Liver (tissue), 9 donors: Measurements from ENCODE around the gene SYNDIG1. TPM values are rescaled to one million over a fixed set of nuclear protein-coding genes. Genes with fewer than 3 reads are reported as not detected.
A peak's percentile ranks its signal among the peaks of the same experiment; 100 is the strongest.

Experiments
- DNase-seq: peaks from one replicate; pipeline ENCODE4 v3.0.0-alpha.2; 2017; ENCODE audit warnings: low spot score
- H3K27ac ChIP-seq, 2 donors: one replicate each; pipeline ENCODE4 v1.7.0; 2013; ENCODE audit warnings: inconsistent platforms in 2 of 2, low read length in 2 of 2, control low read depth in 1 of 2, low read depth in 1 of 2, mild to moderate bottlenecking in 1 of 2
- H3K27me3 ChIP-seq, 4 donors: one replicate each; pipeline versions ENCODE4 v1.6.1 to v1.7.0; 2013; ENCODE audit warnings: low read length in 3 of 4, inconsistent platforms in 1 of 4, mild to moderate bottlenecking in 1 of 4, moderate library complexity in 1 of 4; ENCODE audit not compliant: control insufficient read depth in 4 of 4, insufficient read depth in 4 of 4
- H3K36me3 ChIP-seq, 4 donors: one replicate each; pipeline versions ENCODE4 v1.6.1 to v1.7.0; 2013; ENCODE audit warnings: low read length in 3 of 4, mild to moderate bottlenecking in 3 of 4, low read depth in 1 of 4, moderate library complexity in 1 of 4; ENCODE audit not compliant: control insufficient read depth in 4 of 4, insufficient read depth in 3 of 4
- H3K4me1 ChIP-seq, 4 donors: one replicate each; pipeline versions ENCODE4 v1.6.1 to v1.7.0; 2013; ENCODE audit warnings: low read length in 3 of 4, mild to moderate bottlenecking in 3 of 4, moderate library complexity in 1 of 4; ENCODE audit not compliant: control insufficient read depth in 4 of 4, insufficient read depth in 4 of 4
- H3K4me3 ChIP-seq, 3 donors: one replicate each; pipeline versions ENCODE4 v1.6.1 to v1.7.0; 2013; ENCODE audit warnings: low read length in 3 of 3, control low read depth in 1 of 3, low read depth in 1 of 3, mild to moderate bottlenecking in 1 of 3
- H3K9ac ChIP-seq, 2 donors: one replicate each; pipeline ENCODE4 v1.7.0; 2013; ENCODE audit warnings: low read length in 2 of 2, mild to moderate bottlenecking in 2 of 2, moderate library complexity in 2 of 2, control low read depth in 1 of 2, low read depth in 1 of 2
- H3K9me3 ChIP-seq, 4 donors: one replicate each; pipeline versions ENCODE4 v1.6.1 to v1.7.0; 2013; ENCODE audit warnings: low read length in 3 of 4; ENCODE audit not compliant: control insufficient read depth in 4 of 4
- FOXA2 ChIP-seq: IDR thresholded peaks from 2 replicates; pipeline ENCODE4 v1.6.1; 2016; ENCODE audit warnings: antibody characterized with exemption
- GABPA ChIP-seq, 2 donors: IDR thresholded peaks in 1 of 2; conservative IDR thresholded peaks in 1 of 2; 2 replicates each; pipeline ENCODE4 v1.6.1; 2016; ENCODE audit warnings: antibody characterized with exemption in 2 of 2, mild to moderate bottlenecking in 1 of 2, moderate library complexity in 1 of 2
- HNF4A ChIP-seq, 2 donors: conservative IDR thresholded peaks; 2 replicates each; pipeline ENCODE4 v1.6.1; 2016; ENCODE audit warnings: antibody characterized with exemption in 2 of 2, mild to moderate bottlenecking in 2 of 2
- HNF4G ChIP-seq: IDR thresholded peaks from 2 replicates; pipeline ENCODE4 v1.6.1; 2016; ENCODE audit warnings: antibody characterized with exemption
- JUND ChIP-seq, 2 donors: IDR thresholded peaks; 2 replicates each; pipeline ENCODE4 v1.6.1; 2016; ENCODE audit warnings: antibody characterized with exemption in 2 of 2
- RAD21 ChIP-seq, 2 donors: IDR thresholded peaks; 2 replicates each; pipeline ENCODE4 v1.6.1; 2016; ENCODE audit warnings: antibody characterized with exemption in 2 of 2, mild to moderate bottlenecking in 2 of 2
- SP1 ChIP-seq: IDR thresholded peaks from 2 replicates; pipeline ENCODE4 v1.6.1; 2018; ENCODE audit warnings: antibody characterized with exemption, mild to moderate bottlenecking
- YY1 ChIP-seq: IDR thresholded peaks from 2 replicates; pipeline ENCODE4 v1.6.1; 2016; ENCODE audit warnings: antibody characterized with exemption, mild to moderate bottlenecking
- ZBTB33 ChIP-seq: IDR thresholded peaks from 2 replicates; pipeline ENCODE4 v1.6.1; 2016; ENCODE audit warnings: antibody characterized with exemption
- WGBS: extraction: QIAGEN DNeasy Blood & Tissue Kit; methylation state at CpG from one replicate; pipeline ENCODE4 v1.1.7; 2013; 5-methylcytosine and 5-hydroxymethylcytosine counted together
- polyA plus RNA-seq, 2 donors: library from polyadenylated mRNA; stranded (reverse) in 1 of 2; unstranded in 1 of 2; fragments of 200-250 nt in 1 of 2; fragments of >200 nt in 1 of 2; fragmentation: Nextera tagmentation in 1 of 2; extraction: Ambion mirVana in 1 of 2; gene quantifications; one replicate each; pipeline versions ENCODE4 v1.2.1 to v1.2.3, GENCODE V29; 2013 to 2015
- total RNA-seq, 2 donors: library from RNA; depleted of rRNA; stranded (reverse); fragments of >200 nt; gene quantifications; one replicate each; pipeline ENCODE4 v1.2.3, GENCODE V29; 2014
- TF ChIP-seq, protein P1 (sequence below): IDR thresholded peaks from 2 replicates; pipeline ENCODE4 v1.6.1; 2016; ENCODE audit warnings: antibody characterized with exemption, mild to moderate bottlenecking
- TF ChIP-seq, protein P2 (sequence below): IDR thresholded peaks from 2 replicates; pipeline ENCODE4 v1.6.1; 2016; ENCODE audit warnings: antibody characterized with exemption
- TF ChIP-seq, protein P3 (sequence below): fragments of 150-350 bp; IDR thresholded peaks from 2 replicates; pipeline ENCODE4 v1.5.1; 2017; ENCODE audit warnings: improper control_type of control experiment, low read depth, low read length; ENCODE audit not compliant: missing input control
- donor health status: healthy.
- donor health status: healthy.
- donor health status: healthy.
- donor health status: healthy.
- donor health status: healthy.

SYNDIG1 gene
- total and polyA plus RNA-seq, 4 donors = 0.05 to 0.08 TPM; not detected in 2

- Histone ChIP-seq H3K4me1 (no peaks in the 10 kb centered on the region), H3K9ac (no peak overlapping the region), H3K27ac (no peak overlapping the region), H3K9me3 (no peaks in the 10 kb centered on the region), H3K27me3 (no peaks in the 10 kb centered on the region), H3K36me3 (no peaks in the 10 kb centered on the region), H3K4me3 (no peak overlapping the region)
- DNase-seq = peak; percentile 29
- TF ChIP-seq RAD21 (IDR thresholded peaks at IDR 0.05) = no peak
- 83% methylated on average over 7 of the region's 7 CpGs for WGBS
Observed at GRCh38 chr20:24572140-24572539, 102.7 kb downstream of the SYNDIG1 start.

- TF ChIP-seq, protein P1, sequence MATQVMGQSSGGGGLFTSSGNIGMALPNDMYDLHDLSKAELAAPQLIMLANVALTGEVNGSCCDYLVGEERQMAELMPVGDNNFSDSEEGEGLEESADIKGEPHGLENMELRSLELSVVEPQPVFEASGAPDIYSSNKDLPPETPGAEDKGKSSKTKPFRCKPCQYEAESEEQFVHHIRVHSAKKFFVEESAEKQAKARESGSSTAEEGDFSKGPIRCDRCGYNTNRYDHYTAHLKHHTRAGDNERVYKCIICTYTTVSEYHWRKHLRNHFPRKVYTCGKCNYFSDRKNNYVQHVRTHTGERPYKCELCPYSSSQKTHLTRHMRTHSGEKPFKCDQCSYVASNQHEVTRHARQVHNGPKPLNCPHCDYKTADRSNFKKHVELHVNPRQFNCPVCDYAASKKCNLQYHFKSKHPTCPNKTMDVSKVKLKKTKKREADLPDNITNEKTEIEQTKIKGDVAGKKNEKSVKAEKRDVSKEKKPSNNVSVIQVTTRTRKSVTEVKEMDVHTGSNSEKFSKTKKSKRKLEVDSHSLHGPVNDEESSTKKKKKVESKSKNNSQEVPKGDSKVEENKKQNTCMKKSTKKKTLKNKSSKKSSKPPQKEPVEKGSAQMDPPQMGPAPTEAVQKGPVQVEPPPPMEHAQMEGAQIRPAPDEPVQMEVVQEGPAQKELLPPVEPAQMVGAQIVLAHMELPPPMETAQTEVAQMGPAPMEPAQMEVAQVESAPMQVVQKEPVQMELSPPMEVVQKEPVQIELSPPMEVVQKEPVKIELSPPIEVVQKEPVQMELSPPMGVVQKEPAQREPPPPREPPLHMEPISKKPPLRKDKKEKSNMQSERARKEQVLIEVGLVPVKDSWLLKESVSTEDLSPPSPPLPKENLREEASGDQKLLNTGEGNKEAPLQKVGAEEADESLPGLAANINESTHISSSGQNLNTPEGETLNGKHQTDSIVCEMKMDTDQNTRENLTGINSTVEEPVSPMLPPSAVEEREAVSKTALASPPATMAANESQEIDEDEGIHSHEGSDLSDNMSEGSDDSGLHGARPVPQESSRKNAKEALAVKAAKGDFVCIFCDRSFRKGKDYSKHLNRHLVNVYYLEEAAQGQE = no peak
- TF ChIP-seq FOXA2 = no peak
- no peak for TF ChIP-seq HNF4A (conservative IDR thresholded peaks at IDR 0.05)
- TF ChIP-seq YY1 = no peak
- TF ChIP-seq JUND (IDR thresholded peaks at IDR 0.05) = no peak
- TF ChIP-seq, protein P2, sequence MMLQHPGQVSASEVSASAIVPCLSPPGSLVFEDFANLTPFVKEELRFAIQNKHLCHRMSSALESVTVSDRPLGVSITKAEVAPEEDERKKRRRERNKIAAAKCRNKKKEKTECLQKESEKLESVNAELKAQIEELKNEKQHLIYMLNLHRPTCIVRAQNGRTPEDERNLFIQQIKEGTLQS = no peak
- TF ChIP-seq SP1 = no peak
- no peak for TF ChIP-seq HNF4G
- TF ChIP-seq, protein P3, sequence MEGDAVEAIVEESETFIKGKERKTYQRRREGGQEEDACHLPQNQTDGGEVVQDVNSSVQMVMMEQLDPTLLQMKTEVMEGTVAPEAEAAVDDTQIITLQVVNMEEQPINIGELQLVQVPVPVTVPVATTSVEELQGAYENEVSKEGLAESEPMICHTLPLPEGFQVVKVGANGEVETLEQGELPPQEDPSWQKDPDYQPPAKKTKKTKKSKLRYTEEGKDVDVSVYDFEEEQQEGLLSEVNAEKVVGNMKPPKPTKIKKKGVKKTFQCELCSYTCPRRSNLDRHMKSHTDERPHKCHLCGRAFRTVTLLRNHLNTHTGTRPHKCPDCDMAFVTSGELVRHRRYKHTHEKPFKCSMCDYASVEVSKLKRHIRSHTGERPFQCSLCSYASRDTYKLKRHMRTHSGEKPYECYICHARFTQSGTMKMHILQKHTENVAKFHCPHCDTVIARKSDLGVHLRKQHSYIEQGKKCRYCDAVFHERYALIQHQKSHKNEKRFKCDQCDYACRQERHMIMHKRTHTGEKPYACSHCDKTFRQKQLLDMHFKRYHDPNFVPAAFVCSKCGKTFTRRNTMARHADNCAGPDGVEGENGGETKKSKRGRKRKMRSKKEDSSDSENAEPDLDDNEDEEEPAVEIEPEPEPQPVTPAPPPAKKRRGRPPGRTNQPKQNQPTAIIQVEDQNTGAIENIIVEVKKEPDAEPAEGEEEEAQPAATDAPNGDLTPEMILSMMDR = no peak
- TF ChIP-seq ZBTB33 = no peak
- no peak for TF ChIP-seq RAD21 (IDR thresholded peaks at IDR 0.05)
- TF ChIP-seq GABPA (IDR thresholded peaks at IDR 0.05 in 1 of 2, conservative IDR thresholded peaks at IDR 0.05 in 1 of 2) = no peak
- WGBS = 76% methylated on average over 5 of the region's 5 CpGs
- H3K36me3 ChIP-seq = no peaks in the 10 kb centered on the region
- no peak overlapping the region for H3K9ac ChIP-seq
- H3K27me3 ChIP-seq = no peaks in the 10 kb centered on the region
- H3K9me3 ChIP-seq = no peaks in the 10 kb centered on the region
- no peaks in the 10 kb centered on the region for H3K4me1 ChIP-seq
- no peak overlapping the region for H3K27ac ChIP-seq
- DNase-seq = peak; percentile 8
- no peak overlapping the region for H3K4me3 ChIP-seq
Observed at GRCh38 chr20:24572862-24573261, 103.4 kb downstream of the SYNDIG1 start.
